ENCODE results near the gene TIAM2.
A peak's percentile ranks its signal among the peaks of the same experiment; 100 is the strongest.
"Not testable (repeated sequence)": the region's sequence is repeated elsewhere in the genome, so short reads cannot be mapped to it uniquely, and the experiment has no call there.

Gene TIAM2

DNA sequence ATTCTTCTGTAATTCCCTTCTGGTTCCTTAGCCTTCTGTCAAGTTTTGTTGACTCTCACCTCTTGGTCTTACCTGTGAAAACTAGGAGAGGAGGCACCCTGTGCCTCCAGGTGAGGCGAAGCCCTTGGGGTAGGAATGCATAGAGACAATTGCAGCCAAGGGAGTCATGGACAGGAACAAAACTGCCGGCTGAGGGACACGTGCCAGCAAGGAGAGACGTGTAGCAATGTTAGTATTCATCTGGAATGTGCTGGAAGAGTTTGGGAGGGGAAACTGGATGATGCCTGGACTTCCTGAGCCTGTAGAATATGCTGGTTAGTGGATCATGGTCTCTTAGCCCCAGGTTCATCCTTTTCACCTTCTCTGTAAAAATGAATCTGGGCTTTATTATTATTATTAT, 3.9 kb upstream of the TIAM2 start:
- peak; percentile 35 for DNase-seq

- DNase-seq: peak; percentile 63
Measured at GRCh38 chr6:154993026-154993425, 2.1 kb upstream of the TIAM2 start.

- no peak for DNase-seq
Measured at GRCh38 chr6:154993710-154994109, 1.4 kb upstream of the TIAM2 start.

GRCh38 chr6:154994836-154995253, 270 bp upstream of the TIAM2 start:
- no peak for DNase-seq

DNA sequence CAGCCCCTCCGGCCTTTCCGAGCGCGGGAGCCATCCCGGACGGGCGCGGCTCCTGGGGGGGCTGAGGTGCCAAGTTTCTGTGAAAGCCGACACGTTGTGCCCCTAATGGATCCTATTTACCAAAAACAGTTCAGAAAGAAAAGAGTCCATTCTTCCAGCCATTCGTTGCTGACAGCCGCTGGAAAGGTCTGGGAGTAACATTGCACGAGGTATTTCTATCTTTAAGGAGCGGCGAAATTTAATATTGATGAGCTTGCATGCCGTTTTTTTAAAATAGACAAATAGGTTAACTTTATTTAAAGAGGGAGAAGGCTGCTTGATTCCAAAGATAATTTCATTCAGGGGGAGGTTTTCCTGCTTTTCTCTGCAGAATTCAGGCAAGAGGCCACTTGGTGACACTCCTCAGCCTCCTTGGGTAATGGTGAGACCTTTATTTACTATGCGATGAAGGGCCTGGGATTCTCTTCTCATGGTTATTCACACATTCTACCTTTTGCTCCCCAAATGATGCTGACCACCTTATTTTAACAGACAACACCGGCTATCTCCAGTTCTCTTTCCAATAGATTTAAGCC, 988 bp downstream of the TIAM2 start:
- DNase-seq: no peak

DNA sequence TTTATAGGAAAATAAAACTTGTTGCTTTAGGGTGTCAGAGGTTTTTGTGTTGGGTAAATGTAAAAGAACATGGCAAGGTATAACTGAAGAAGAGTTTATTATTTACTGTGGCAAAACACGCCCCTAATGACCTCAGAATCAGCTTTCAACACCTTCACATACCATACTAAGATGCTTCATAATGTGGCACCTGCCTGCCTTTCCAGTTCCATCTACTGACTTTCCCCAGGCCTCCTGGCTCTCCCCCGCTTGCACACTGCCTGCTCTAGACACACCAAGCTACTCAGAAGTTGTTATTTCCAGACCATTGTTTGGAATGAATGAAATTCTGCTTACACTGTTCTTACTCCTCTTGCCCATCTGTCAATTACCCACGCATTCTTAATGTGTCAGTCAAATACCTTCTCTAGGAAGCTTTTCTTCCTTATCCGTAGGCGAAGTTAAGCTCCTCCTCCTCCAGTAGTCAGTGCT, 1.8 kb downstream of the TIAM2 start:
- no peak for DNase-seq

GRCh38 chr6:154998855-154999254, 3.7 kb downstream of the TIAM2 start:
- no peak for DNase-seq

GRCh38 chr6:155001482-155001881, 6.4 kb downstream of the TIAM2 start:
- DNase-seq: no peak

GRCh38 chr6:155001934-155002333, 6.8 kb downstream of the TIAM2 start:
- DNase-seq: no peak

DNA sequence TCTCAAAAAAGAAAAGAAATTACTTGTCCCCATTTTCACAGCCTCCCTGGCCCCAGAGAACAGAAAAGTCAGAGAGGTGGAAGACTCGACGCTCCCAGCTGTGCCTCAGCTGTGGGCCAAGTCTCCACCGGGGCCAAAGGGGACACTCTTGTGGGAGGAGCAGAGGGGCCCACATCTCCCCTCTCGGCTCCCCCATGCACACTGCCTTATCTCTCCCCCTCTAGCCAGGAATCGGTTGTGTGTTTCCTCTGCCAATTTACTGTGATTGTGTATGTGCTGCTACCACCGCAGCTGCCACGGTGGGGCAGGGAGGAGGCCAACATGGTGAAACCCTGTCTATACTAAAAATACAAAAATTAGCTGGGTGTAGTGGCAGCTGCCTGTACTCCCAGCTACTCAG, 8.4 kb downstream of the TIAM2 start:
- DNase-seq: no peak

DNA sequence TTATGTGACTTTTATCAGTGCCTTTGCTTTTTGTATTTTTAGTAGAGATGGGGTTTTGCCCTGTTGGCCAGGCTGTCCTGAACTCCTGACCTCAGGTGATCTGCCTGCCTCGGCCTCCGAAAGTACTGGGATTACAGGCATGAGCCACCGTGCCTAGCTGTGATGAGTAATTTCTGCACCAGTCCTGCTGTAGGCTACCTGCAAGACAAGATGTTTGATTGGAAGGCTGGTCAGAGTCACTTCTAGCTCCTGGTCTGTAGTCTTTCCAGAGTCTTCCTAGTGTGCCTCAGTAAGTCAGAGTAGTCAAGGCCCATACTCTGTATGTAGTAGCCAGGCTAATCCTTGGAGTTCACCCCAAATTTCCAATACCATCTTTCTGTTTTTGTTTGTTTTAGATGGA, 8.9 kb downstream of the TIAM2 start:
- no peak for DNase-seq

GRCh38 chr6:155004576-155005372, 9.7 kb downstream of the TIAM2 start:
- no peak for DNase-seq

- DNase-seq: no peak
Measured at GRCh38 chr6:155008625-155009024, 13.5 kb downstream of the TIAM2 start.

DNA sequence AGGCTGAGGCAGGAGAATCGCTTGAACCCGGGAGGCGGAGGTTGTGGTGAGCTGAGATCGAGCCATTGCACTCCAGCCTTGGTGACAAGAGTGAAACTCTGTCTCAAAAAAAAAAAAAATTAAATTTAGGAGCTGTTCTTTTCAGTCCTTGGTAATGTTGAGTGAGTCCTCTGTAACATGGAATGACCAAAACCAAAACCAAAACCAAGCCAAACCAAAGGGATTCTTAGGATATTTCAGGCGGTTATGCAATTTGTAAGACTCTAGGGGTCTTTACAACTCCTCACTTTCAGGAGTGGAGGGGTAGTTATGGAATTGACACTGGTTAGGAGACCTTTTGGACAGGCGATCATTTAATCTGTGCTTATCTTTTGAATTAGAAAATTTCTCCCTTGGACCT, 15.8 kb downstream of the TIAM2 start:
- peak; percentile 49 for DNase-seq

- DNase-seq: peak; percentile 15
Measured at GRCh38 chr6:155011809-155012291, 16.7 kb downstream of the TIAM2 start.

GRCh38 chr6:155013457-155013876, 18.4 kb downstream of the TIAM2 start:
- DNase-seq: peak; percentile 72

GRCh38 chr6:155014137-155014536, 19.0 kb downstream of the TIAM2 start:
- DNase-seq: no peak

- DNase-seq: peak; percentile 64
Measured at GRCh38 chr6:155014670-155015300, 19.7 kb downstream of the TIAM2 start.

- not testable (repeated sequence) for DNase-seq
Measured at GRCh38 chr6:155018415-155018814, 23.3 kb downstream of the TIAM2 start.

GRCh38 chr6:155021680-155022079, 26.6 kb downstream of the TIAM2 start:
- no peak for DNase-seq

- no peak for DNase-seq
Measured at GRCh38 chr6:155022721-155023120, 27.6 kb downstream of the TIAM2 start.

- DNase-seq: no peak
Measured at GRCh38 chr6:155023717-155024116, 28.6 kb downstream of the TIAM2 start.

- no peak for DNase-seq
Measured at GRCh38 chr6:155024391-155025027, 29.4 kb downstream of the TIAM2 start.

All from fibroblast of skin of abdomen (primary cell).